Chondrocyte (in vitro differentiated cells): ENCODE data around the gene NSF. TPM values are rescaled to one million over a fixed set of nuclear protein-coding genes. Genes with fewer than 3 reads are reported as not detected.
A peak's percentile ranks its signal among the peaks of the same experiment; 100 is the strongest.
"Not testable (repeated sequence)": the region's sequence is repeated elsewhere in the genome, so short reads cannot be mapped to it uniquely, and the experiment has no call there.

ENCODE experiments used
- DNase-seq: peaks from one replicate; pipeline ENCODE4 v3.0.0; 2021; ENCODE audit warnings: mixed read lengths, low spot score
- H3K27ac Mint-ChIP-seq: one replicate; pipeline ENCODE4 v1.8.0; 2021; ENCODE audit warnings: mild to moderate bottlenecking, moderate library complexity, mixed read lengths; ENCODE audit not compliant: unreplicated experiment
- H3K27me3 Mint-ChIP-seq: 2 replicates; pipeline ENCODE4 v1.8.0; 2021; ENCODE audit warnings: low read depth, mixed read lengths
- H3K36me3 Mint-ChIP-seq: 2 replicates; pipeline ENCODE4 v1.8.0; 2021; ENCODE audit warnings: low read depth, mixed read lengths
- H3K4me1 Mint-ChIP-seq: 2 replicates; pipeline ENCODE4 v1.8.0; 2021; ENCODE audit warnings: low read depth, mild to moderate bottlenecking, mixed read lengths
- H3K4me3 Mint-ChIP-seq: one replicate; pipeline ENCODE4 v1.8.0; 2021; ENCODE audit warnings: mild to moderate bottlenecking, moderate library complexity, mixed read lengths; ENCODE audit not compliant: unreplicated experiment
- H3K9me3 Mint-ChIP-seq: 2 replicates; pipeline ENCODE4 v1.8.0; 2021; ENCODE audit warnings: low read depth, mixed read lengths
- total RNA-seq: library from RNA; stranded (reverse); gene quantifications from 3 replicates; pipeline ENCODE4 v1.2.1, GENCODE V29; 2021
- TF ChIP-seq, protein P1 (sequence below): fragments of 200-600 bp; sonication (generic); IDR thresholded peaks from 2 replicates; pipeline ENCODE4 v1.5.0; 2021; ENCODE audit warnings: antibody characterized with exemption, mild to moderate bottlenecking, moderate library complexity

The NSF gene
- total RNA-seq, 1 donor from 2014 or later: 48.3 TPM

- H3K27me3 Mint-ChIP-seq: no peaks in the 10 kb centered on the region
- no peak overlapping the region for H3K4me3 Mint-ChIP-seq
- TF ChIP-seq, protein P1, sequence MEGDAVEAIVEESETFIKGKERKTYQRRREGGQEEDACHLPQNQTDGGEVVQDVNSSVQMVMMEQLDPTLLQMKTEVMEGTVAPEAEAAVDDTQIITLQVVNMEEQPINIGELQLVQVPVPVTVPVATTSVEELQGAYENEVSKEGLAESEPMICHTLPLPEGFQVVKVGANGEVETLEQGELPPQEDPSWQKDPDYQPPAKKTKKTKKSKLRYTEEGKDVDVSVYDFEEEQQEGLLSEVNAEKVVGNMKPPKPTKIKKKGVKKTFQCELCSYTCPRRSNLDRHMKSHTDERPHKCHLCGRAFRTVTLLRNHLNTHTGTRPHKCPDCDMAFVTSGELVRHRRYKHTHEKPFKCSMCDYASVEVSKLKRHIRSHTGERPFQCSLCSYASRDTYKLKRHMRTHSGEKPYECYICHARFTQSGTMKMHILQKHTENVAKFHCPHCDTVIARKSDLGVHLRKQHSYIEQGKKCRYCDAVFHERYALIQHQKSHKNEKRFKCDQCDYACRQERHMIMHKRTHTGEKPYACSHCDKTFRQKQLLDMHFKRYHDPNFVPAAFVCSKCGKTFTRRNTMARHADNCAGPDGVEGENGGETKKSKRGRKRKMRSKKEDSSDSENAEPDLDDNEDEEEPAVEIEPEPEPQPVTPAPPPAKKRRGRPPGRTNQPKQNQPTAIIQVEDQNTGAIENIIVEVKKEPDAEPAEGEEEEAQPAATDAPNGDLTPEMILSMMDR: no peak
- H3K27ac Mint-ChIP-seq: no peak overlapping the region
- H3K4me1 Mint-ChIP-seq: no peaks in the 10 kb centered on the region
- peaks cover 20% of the 10 kb centered on the region for H3K36me3 Mint-ChIP-seq
- H3K9me3 Mint-ChIP-seq: no peaks in the 10 kb centered on the region
- no peak for DNase-seq
Observed at GRCh38 chr17:46756861-46757260, 166.4 kb downstream of the NSF start.

DNA sequence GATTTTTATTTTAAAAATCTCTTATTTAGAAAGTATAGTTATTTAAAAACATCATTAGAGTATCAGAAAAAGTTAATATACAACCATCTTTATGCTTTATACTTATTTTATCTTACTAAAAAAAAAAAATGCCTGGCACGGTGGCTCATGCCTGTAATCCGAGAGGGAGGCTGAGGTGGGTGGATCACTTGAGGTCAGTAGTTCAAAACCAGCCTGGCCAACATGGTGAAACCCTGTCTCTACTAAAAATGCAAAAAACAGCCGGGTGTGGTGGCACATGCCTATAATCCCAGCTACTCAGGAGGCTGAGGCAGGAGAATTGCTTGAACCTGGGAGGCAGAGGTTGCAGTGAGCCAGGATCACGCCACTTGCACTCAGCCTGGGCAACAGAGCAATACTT, 167.1 kb downstream of the NSF start:
- H3K27ac Mint-ChIP-seq, H3K9me3 Mint-ChIP-seq, H3K4me1 Mint-ChIP-seq, DNase-seq, H3K4me3 Mint-ChIP-seq, H3K27me3 Mint-ChIP-seq: not testable (repeated sequence)
- peaks cover 20% of the 10 kb centered on the region for H3K36me3 Mint-ChIP-seq

GRCh38 chr17:46758614-46759013, 168.1 kb downstream of the NSF start:
- DNase-seq: no peak
- peaks cover 2% of the 10 kb centered on the region for H3K4me1 Mint-ChIP-seq
- H3K27me3 Mint-ChIP-seq: no peaks in the 10 kb centered on the region
- H3K9me3 Mint-ChIP-seq: no peaks in the 10 kb centered on the region
- H3K4me3 Mint-ChIP-seq: no peak overlapping the region
- TF ChIP-seq, protein P1: no peak
- H3K36me3 Mint-ChIP-seq: peaks cover 20% of the 10 kb centered on the region
- no peak overlapping the region for H3K27ac Mint-ChIP-seq

GRCh38 chr17:46759141-46759540, 168.7 kb downstream of the NSF start:
- TF ChIP-seq, protein P1: no peak
- peaks cover 20% of the 10 kb centered on the region for H3K36me3 Mint-ChIP-seq
- no peaks in the 10 kb centered on the region for H3K9me3 Mint-ChIP-seq
- no peaks in the 10 kb centered on the region for H3K27me3 Mint-ChIP-seq
- DNase-seq: no peak
- H3K27ac Mint-ChIP-seq: no peak overlapping the region
- no peak overlapping the region for H3K4me3 Mint-ChIP-seq
- peaks cover 7% of the 10 kb centered on the region for H3K4me1 Mint-ChIP-seq

GRCh38 chr17:46763416-46763815, 172.9 kb downstream of the NSF start:
- TF ChIP-seq, protein P1: no peak
- H3K27ac Mint-ChIP-seq: no peak overlapping the region
- H3K27me3 Mint-ChIP-seq: no peaks in the 10 kb centered on the region
- H3K4me3 Mint-ChIP-seq: no peak overlapping the region
- no peaks in the 10 kb centered on the region for H3K9me3 Mint-ChIP-seq
- peaks cover 24% of the 10 kb centered on the region for H3K4me1 Mint-ChIP-seq
- H3K36me3 Mint-ChIP-seq: peaks cover 9% of the 10 kb centered on the region
- no peak for DNase-seq

GRCh38 chr17:46764000-46764708, 173.7 kb downstream of the NSF start:
- Mint-ChIP-seq H3K27ac (peak overlapping the region; percentile 57), H3K27me3 (no peaks in the 10 kb centered on the region), H3K4me1 (peaks cover 24% of the 10 kb centered on the region), H3K9me3 (no peaks in the 10 kb centered on the region), H3K36me3 (peaks cover 7% of the 10 kb centered on the region), H3K4me3 (no peak overlapping the region)
- TF ChIP-seq, protein P1: no peak
- no peak for DNase-seq
